HUES64 (cell line): Measurements from ENCODE around the gene PEDS1. TPM values are rescaled to one million over a fixed set of nuclear protein-coding genes. Genes with fewer than 3 reads are reported as not detected.
"Not testable (repeated sequence)": the region's sequence is repeated elsewhere in the genome, so short reads cannot be mapped to it uniquely, and the experiment has no call there.

Experiments
- H3K27ac ChIP-seq: 2 replicates; pipeline ENCODE4 v1.7.0; 2013; ENCODE audit warnings: low read depth, low read length, inconsistent platforms
- H3K27me3 ChIP-seq: 2 replicates; pipeline ENCODE4 v1.6.1; 2013; ENCODE audit warnings: mild to moderate bottlenecking, low read length; ENCODE audit not compliant: insufficient read depth
- H3K36me3 ChIP-seq: 2 replicates; pipeline ENCODE4 v1.6.1; 2013; ENCODE audit warnings: mild to moderate bottlenecking, low read length; ENCODE audit not compliant: insufficient read depth
- H3K4me1 ChIP-seq: 2 replicates; pipeline ENCODE4 v1.6.1; 2013; ENCODE audit warnings: mild to moderate bottlenecking, low read length, moderate library complexity; ENCODE audit not compliant: insufficient read depth
- H3K4me3 ChIP-seq: 2 replicates; pipeline ENCODE4 v1.5.1; 2013; ENCODE audit warnings: mild to moderate bottlenecking, low read length, moderate library complexity
- H3K9ac ChIP-seq: 2 replicates; pipeline ENCODE4 v1.6.1; 2013; ENCODE audit warnings: mild to moderate bottlenecking, low read depth, low read length
- H3K9me3 ChIP-seq: 2 replicates; pipeline ENCODE4 v1.6.1; 2013; ENCODE audit warnings: low read depth, low read length; ENCODE audit not compliant: insufficient read depth
- WGBS: fragments of 150-250, 120-280 bp; methylation state at CpG from one replicate; pipeline ENCODE4 v1.1.7; 2013; ENCODE audit warnings: missing lambda C conversion rate; 5-methylcytosine and 5-hydroxymethylcytosine counted together
- polyA plus RNA-seq, 2 experiments: library from polyadenylated mRNA; stranded (reverse); fragments of 50-300 nt; gene quantifications; one replicate each; pipeline ENCODE4 v1.2.3, GENCODE V29; 2013

Gene PEDS1
- 27.6 TPM for polyA plus RNA-seq (2013, experiment 1 of 2)
- polyA plus RNA-seq (2013, experiment 2 of 2): 33.6 TPM

DNA sequence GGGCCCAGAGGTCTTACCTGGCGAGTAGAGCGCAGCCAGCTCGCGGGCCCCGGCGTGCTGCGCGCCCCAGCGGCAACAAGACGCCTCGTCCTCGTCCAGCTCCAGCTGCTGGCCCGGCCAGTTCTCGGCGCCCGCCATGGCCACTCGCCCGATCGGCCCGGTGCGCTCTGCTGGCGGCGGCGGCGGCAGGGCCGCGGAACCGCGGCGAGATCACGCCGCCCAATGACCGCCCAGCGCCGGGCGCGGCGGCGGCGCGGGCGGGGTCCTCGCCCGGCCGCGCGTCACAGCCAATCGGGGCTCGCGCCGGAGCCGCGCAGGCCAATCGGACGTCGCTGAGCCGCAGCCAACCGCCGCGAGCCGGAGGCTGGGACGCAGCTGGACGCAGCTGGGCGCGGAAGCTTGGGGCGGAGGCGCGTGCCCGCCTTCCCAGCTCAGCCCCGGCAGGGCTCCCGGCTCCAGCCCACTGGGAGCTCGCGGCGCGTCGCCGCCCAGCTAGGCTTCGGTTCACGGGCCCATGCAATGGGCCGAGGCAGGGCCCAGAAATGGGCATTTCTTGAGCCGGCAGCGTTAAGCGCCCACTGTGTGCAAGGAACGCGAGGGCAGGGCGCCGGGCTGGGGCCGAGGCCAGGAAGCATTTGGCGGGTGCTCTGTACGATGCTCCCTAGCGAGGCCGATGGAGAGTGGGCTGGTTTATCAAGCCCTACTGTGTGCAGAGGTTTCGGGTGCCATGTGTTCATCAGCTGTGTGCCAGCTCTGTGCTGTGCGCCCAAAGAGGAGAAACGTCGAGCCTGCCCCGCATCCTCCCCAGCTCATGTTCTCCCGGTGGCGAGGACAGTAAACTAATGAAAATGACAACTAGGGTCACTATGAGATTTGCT lies at the start of gene PEDS1:
TSS of gene PEDS1 (minus strand) at position 224 of the 878 bp plus-strand sequence. CDS start at position 138, 86 bp downstream.
- Histone ChIP-seq H3K9ac (peak within 1 kb of the TSS; percentile 81), H3K27me3 (no peaks in the 10 kb centered on the region; the same call in 1 of the 2 replicates), H3K36me3 (peaks cover under 1% of the 10 kb centered on the region; the same call in 1 of the 2 replicates), H3K4me3 (peak within 1 kb of the TSS; percentile 90), H3K27ac (peak within 1 kb of the TSS; percentile 54), H3K9me3 (no peaks in the 10 kb centered on the region), H3K4me1 (peaks cover 10% of the 10 kb centered on the region; the same call in 1 of the 2 replicates)
- WGBS: 6% methylated on average over 99 of the region's 99 CpGs

DNA sequence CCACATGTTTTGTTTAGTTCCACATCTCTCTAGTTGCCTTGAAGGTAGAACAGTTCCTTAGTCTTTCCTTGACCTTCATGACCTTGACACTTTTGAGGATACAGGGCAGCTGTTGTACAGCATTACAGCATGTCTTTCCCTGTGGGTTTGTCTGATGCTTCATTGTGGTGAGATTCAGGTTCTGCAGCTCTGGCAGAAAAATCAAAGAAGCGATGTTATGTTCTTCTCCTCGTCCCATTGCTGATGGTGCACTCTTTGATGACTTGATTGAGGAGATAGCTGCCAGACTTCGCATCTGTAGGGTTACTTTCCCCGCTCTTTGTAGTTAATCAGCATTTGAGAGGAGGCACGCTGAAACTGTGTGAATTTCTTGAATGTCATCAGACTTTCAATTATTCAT lies 49.2 kb upstream of the PEDS1 start:
- Histone ChIP-seq H3K9ac (no peak overlapping the region), H3K9me3 (peaks cover 12% of the 10 kb centered on the region; the same call in 1 of the 2 replicates), H3K27me3 (no peaks in the 10 kb centered on the region), H3K4me1 (peaks cover 6% of the 10 kb centered on the region; the same call in 1 of the 2 replicates), H3K27ac (no peak overlapping the region), H3K36me3 (no peaks in the 10 kb centered on the region), H3K4me3 (no peak overlapping the region)
- 96% methylated on average over 4 of the region's 5 CpGs for WGBS

DNA sequence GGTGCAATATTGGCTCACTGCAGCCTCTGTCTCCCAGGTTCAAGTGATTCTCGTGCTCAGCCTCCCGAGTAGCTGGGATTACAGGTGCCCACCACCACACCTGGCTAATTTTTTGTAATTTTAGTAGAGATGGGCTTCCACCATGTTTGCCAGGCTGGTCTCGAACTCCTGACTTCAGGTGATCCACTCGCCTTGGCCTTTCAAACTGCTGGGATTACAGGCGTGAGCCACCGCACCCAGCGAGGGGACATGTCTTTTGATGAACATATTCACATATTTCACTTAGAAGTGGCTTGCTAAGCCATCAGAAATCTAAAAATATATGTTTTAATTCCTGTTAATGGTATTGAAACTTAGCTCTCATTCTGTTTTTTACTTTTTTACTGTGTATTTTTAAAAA lies 48.2 kb upstream of the PEDS1 start:
- not testable (repeated sequence) for H3K27me3 ChIP-seq, H3K4me1 ChIP-seq, H3K27ac ChIP-seq, H3K36me3 ChIP-seq, H3K4me3 ChIP-seq, H3K9ac ChIP-seq
- H3K9me3 ChIP-seq: peaks cover 12% of the 10 kb centered on the region; the same call in 1 of the 2 replicates
- 92% methylated on average over 7 of the region's 7 CpGs for WGBS

DNA sequence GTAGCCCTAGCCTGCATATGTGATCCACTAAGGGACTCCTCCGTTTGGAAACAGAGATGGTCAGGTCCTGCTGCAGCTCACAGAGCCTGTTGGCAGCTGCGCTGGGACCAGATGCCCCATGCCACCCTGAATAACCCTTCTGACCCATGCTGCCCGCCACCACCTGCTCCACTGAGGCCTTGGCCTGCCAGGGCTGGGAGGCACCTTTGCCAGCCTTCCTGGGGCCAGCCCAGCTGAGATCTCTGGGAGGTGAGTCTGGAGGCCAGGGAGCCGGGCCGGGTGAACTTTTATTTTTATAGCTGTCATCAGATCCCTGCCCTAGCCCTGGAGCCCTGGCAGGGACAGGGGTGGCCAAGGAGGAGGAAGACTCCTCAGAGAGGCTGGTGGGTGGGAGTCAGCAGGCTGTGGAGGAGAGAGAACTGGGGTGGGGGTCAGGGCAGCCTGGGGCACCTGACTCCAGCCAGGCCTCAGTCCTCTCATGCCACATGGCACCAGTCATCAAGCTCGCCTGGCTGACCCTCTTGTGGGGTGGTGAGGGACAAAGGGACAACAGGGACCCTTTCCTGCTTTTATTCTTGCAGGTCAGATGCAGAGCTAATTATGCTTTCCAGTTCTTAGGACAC lies 47.1 kb upstream of the PEDS1 start:
- peaks cover 6% of the 10 kb centered on the region; the same call in 1 of the 2 replicates for H3K4me1 ChIP-seq
- no peaks in the 10 kb centered on the region for H3K27me3 ChIP-seq
- H3K36me3 ChIP-seq: no peaks in the 10 kb centered on the region
- H3K27ac ChIP-seq: no peak overlapping the region; the same call in 1 of the 2 replicates
- H3K4me3 ChIP-seq: no peak overlapping the region
- 86% methylated on average over 6 of the region's 6 CpGs for WGBS
- no peak overlapping the region for H3K9ac ChIP-seq
- peaks cover 12% of the 10 kb centered on the region; the same call in 1 of the 2 replicates for H3K9me3 ChIP-seq

DNA sequence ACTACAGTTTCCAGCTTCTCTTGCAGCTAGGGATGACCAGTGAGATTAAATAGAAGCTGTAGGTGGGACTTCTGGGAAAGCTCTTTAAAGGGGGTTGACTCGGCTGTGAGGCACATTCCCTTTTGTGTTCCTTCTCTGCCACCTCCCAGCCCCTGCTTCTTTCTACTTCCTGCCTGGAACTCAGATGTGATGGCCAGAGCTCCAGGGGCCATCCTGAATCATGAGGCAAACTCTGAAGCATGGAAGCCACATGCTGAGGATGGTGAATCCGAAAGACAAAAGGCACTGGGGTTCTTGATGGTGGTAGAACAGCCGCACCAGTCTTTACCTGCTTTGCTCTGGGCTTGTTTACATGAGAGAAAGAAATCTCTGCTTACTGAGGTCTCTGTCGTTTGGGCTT lies 46.2 kb upstream of the PEDS1 start:
- H3K27ac ChIP-seq: no peak overlapping the region; the same call in 1 of the 2 replicates
- peaks cover 12% of the 10 kb centered on the region; the same call in 1 of the 2 replicates for H3K9me3 ChIP-seq
- no peaks in the 10 kb centered on the region for H3K27me3 ChIP-seq
- no peak overlapping the region for H3K4me3 ChIP-seq
- H3K4me1 ChIP-seq: peaks cover 7% of the 10 kb centered on the region; the same call in 1 of the 2 replicates
- no peak overlapping the region for H3K9ac ChIP-seq
- no peaks in the 10 kb centered on the region for H3K36me3 ChIP-seq
- WGBS: 59% methylated on average over 4 of the region's 4 CpGs

DNA sequence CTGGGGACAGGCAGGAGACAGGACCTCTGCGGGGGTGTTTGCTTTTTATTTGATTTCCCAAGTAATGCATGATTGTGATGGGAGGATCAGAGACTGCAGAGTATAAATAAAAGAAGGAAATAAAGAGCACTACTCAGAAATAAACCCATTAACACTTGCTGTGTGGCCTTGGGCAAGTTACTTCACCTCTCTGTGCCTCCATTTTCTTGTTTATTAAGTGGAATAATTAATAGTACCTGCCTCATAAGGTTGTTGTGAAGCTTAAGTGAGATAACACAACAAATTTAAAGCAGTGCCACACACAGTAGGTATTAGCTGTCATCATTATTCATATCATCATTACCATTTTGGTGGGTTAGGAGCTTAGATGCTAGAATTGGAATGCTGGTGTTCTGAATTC lies 45.2 kb upstream of the PEDS1 start:
- H3K27ac ChIP-seq: no peak overlapping the region
- H3K4me1 ChIP-seq: peaks cover 17% of the 10 kb centered on the region
- H3K27me3 ChIP-seq: no peaks in the 10 kb centered on the region
- H3K9ac ChIP-seq: no peak overlapping the region
- WGBS: 94% methylated on average over 1 of the region's 1 CpG
- no peak overlapping the region for H3K4me3 ChIP-seq
- no peaks in the 10 kb centered on the region for H3K36me3 ChIP-seq
- H3K9me3 ChIP-seq: peaks cover 6% of the 10 kb centered on the region; the same call in 1 of the 2 replicates

DNA sequence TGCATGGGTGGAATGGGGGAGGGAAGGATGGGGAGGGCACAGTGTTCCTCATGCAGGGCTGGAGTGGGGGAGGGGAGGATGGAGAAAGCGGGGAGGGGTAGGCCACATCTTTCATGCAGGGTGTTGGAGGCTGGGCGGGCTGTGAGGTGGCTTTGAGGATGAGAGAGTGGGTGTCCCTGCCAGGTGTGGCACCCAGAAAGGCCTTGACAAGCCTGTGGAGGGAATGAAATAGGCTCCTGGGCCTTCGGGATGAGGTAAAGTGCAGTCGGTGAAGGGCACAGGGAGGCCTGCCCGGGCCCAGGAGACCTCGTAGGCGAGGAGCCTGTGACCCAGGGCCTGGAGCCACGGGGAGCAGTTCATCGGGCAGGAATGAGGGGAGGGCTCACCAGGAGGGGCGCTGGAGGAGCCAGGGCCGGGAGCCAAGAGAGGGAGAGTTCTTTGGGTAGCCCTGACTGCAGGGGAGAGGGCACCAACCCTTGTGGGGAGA lies 44.7 kb upstream of the PEDS1 start:
- peaks cover 21% of the 10 kb centered on the region for H3K4me1 ChIP-seq
- H3K27ac ChIP-seq: no peak overlapping the region
- H3K36me3 ChIP-seq: no peaks in the 10 kb centered on the region
- WGBS: 74% methylated on average over 11 of the region's 11 CpGs
- no peak overlapping the region for H3K4me3 ChIP-seq
- H3K27me3 ChIP-seq: no peaks in the 10 kb centered on the region
- no peak overlapping the region for H3K9ac ChIP-seq
- H3K9me3 ChIP-seq: 0 out of 2 replicates have a peak, but pooled peaks cover 3% of the 10 kb centered on the region

DNA sequence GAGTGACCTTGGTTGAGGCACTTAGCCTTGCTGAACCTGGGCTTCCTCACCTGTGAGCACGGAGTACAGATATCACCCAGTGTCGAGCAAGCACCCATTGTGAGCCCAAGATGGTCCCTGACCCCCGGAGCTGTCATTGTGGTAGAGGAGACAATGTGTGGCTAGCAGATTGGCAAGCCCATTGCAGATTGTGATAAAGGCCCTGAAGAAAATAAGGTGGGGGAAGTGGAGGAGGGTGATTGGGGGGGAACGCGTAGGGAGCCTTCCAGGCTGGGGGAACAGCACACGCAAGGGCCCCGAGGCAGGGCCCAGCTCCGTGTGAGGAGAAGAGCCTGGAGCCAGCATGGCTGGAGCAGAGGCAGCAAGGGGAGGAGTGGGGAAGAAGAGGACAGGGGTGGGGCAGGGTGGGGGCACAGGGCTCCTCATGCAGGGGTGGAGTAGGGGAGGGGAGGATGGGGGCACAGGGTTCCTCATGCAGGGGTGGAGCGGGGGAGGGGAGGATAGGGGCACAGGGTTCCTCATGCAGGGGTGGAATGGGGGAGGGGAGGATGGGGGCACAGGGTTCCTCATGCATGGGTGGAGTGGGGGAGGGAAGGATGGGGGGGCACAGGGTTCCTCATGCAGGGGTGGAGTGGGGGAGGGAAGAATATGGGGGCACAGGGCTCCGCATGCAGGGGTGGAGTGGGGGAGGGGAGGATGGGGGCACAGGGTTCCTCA lies 44.1 kb upstream of the PEDS1 start:
- WGBS: 82% methylated on average over 10 of the region's 10 CpGs
- Histone ChIP-seq H3K4me1 (peaks cover 26% of the 10 kb centered on the region), H3K9me3 (no peaks in the 10 kb centered on the region), H3K27me3 (no peaks in the 10 kb centered on the region), H3K9ac (no peak overlapping the region), H3K4me3 (no peak overlapping the region), H3K36me3 (no peaks in the 10 kb centered on the region), H3K27ac (no peak overlapping the region)

DNA sequence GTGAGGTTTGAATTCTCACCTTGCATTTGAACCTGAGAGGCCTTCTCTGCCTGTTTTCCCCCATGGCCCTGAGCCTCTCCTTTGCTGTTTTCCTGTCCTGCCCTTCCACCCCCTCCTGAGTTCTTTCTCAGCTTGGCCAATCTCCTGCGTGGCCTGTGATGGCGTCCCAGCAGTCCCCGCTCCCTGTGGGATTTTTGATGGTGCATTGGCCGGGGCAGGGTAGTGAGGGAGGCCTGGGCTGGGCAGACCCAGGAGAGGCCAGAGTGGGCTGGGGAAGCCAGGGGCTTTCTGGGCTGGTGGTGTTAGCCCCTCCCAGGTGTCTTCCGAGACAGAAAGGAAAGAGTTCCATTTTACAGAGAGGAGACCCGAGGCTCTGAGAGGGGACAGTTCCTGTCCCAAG lies 43.4 kb upstream of the PEDS1 start:
- Histone ChIP-seq H3K27ac (no peak overlapping the region), H3K36me3 (no peaks in the 10 kb centered on the region), H3K9me3 (no peaks in the 10 kb centered on the region), H3K4me3 (no peak overlapping the region), H3K27me3 (no peaks in the 10 kb centered on the region), H3K4me1 (peaks cover 26% of the 10 kb centered on the region), H3K9ac (no peak overlapping the region)
- 86% methylated on average over 6 of the region's 6 CpGs for WGBS

DNA sequence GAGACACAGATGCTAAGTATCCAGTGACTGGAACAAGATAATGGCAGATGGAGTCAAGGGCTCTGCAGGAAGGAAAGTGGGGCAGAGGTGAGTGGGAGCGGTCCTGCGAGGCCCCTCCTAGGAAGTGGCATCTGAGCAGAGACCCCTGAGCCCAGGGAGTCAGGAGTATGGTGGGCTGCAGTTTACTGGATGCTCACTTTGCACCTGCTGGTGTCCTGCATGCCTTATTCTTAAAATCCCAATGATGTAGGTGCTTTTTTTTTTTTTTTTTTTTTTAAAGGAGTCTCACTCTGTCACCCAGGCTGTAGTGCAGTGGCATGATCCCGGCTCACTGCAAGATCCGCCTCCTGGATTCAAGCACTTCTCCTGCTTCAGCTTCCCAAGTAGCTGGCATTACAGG lies 42.7 kb upstream of the PEDS1 start:
- Histone ChIP-seq H3K27me3 (no peaks in the 10 kb centered on the region), H3K27ac (no peak overlapping the region), H3K9ac (no peak overlapping the region), H3K9me3 (no peaks in the 10 kb centered on the region), H3K4me1 (peaks cover 26% of the 10 kb centered on the region), H3K36me3 (no peaks in the 10 kb centered on the region), H3K4me3 (no peak overlapping the region)
- WGBS: 90% methylated on average over 4 of the region's 4 CpGs
